Kidney (tissue), 14 donors: ENCODE results near the gene PAK1. TPM values are rescaled to one million over a fixed set of nuclear protein-coding genes. Genes with fewer than 3 reads are reported as not detected.

Experiments
- DNase-seq, 5 donors: peaks; one replicate each; pipeline ENCODE4 v3.0.0-alpha.2; 2013 to 2020
- FAIRE-seq: peaks from 2 replicates; lab custom pipeline; 2012; peaks lifted over from hg19 to GRCh38; lab: Jason Lieb, UNC
- H3K27ac ChIP-seq, 2 donors: one replicate each; pipeline ENCODE4 v1.7.0; 2013; ENCODE audit warnings: low read depth in 2 of 2, low read length in 2 of 2, inconsistent platforms in 1 of 2
- H3K27me3 ChIP-seq: one replicate; pipeline ENCODE4 v1.7.1; 2013; ENCODE audit warnings: low read length, inconsistent platforms; ENCODE audit not compliant: control insufficient read depth, insufficient read depth
- H3K36me3 ChIP-seq, 3 donors: one replicate each; pipeline versions ENCODE4 v1.7.0 to v1.7.1; 2013; ENCODE audit warnings: low read length in 3 of 3, control low read depth in 1 of 3, inconsistent platforms in 1 of 3; ENCODE audit not compliant: insufficient read depth in 3 of 3, control insufficient read depth in 2 of 3
- H3K4me1 ChIP-seq, 3 donors: one replicate each; pipeline versions ENCODE4 v1.7.0 to v1.7.1; 2013; ENCODE audit warnings: low read length in 3 of 3, inconsistent platforms in 1 of 3, low read depth in 1 of 3; ENCODE audit not compliant: control insufficient read depth in 2 of 3, insufficient read depth in 2 of 3
- H3K4me3 ChIP-seq, 3 donors: one replicate each; pipeline versions ENCODE4 v1.7.0 to v1.8.1; 2013; ENCODE audit warnings: low read length in 3 of 3, control low read depth in 1 of 3, inconsistent platforms in 1 of 3
- H3K9ac ChIP-seq, 3 donors: one replicate each; pipeline versions ENCODE4 v1.7.0 to v1.7.1; 2013; ENCODE audit warnings: low read length in 3 of 3, control low read depth in 1 of 3, inconsistent platforms in 1 of 3
- H3K9me3 ChIP-seq, 3 donors: one replicate each; pipeline versions ENCODE4 v1.7.0 to v1.7.1; 2013; ENCODE audit warnings: low read length in 3 of 3, control low read depth in 1 of 3, inconsistent platforms in 1 of 3; ENCODE audit not compliant: control insufficient read depth in 2 of 3, insufficient read depth in 1 of 3
- CTCF ChIP-seq: IDR thresholded peaks from 3 replicates; pipeline ENCODE4 v1.5.1; 2012; ENCODE audit warnings: mild to moderate bottlenecking, moderate library complexity, borderline replicate concordance; ENCODE audit not compliant: insufficient read depth; ENCODE audit errors: extremely low read depth
- intact Hi-C: fragments of 100-400 bp; cut with DNase I; formaldehyde crosslinking; loops from one replicate; pipeline ENCODE4 v1.11.1; 2022
- polyA plus RNA-seq: library from polyadenylated mRNA; stranded (reverse); fragments of 350-450 nt; fragmentation: Illumina TruSeq; extraction: RNeasy Lipid Tissue Mini Kit (QIAGEN cat#74804); gene quantifications from one replicate; pipeline ENCODE4 v1.2.3, GENCODE V29; 2014; ENCODE audit warnings: low read depth, low replicate concordance; ENCODE audit not compliant: insufficient read depth
- total RNA-seq: library from RNA; stranded (reverse); fragmentation: NEBNext Ultra II Directional; extraction: Animal tissue kit (Norgen Biotek cat#: 25700); gene quantifications from one replicate; pipeline ENCODE4 v1.2.1, GENCODE V29; 2021
- donor health status: control.
- donor health status: control.
- donor health status: control.
- donor health status: control.
- donor health status: control.
- donor health status: DM: yes; HTN: yes; CAD: no.
- donor health status: Normal renal cell carcinoma (clear cell type).

Gene PAK1
- total and polyA plus RNA-seq, 2 donors from 2014 or later, result 22.2 to 29.1 TPM

DNA sequence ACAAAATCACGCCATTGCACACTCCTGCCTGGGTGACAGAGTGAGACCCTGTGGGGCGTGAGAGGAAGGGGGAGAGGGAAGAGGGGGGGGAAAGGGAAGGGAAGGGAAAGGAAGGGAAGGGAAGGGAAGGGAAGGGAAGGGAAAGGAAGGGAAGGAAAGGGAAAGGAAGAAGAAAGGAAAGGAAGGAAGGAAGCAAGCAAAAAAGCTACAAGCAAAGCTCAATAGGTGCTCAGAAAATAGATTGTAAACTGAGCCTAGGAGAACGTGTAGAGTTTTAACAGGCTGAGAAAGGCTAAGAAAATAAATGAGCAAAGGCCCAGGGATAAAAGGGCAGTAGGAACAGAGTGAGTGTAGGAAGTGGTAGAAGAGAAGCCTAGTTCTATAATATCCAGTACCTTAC, 141.6 kb downstream of the PAK1 start:
- FAIRE-seq (no peak), DNase-seq (no peak)
- Histone ChIP-seq H3K27me3 (no peaks in the 10 kb centered on the region), H3K9me3 (no peaks in the 10 kb centered on the region), H3K27ac (no peak overlapping the region), H3K4me3 (no peak overlapping the region), H3K36me3 (peaks cover 2 to 7% (median 2%) of the 10 kb centered on the region in 3 donors), H3K9ac (no peak overlapping the region), H3K4me1 (no peaks in the 10 kb centered on the region)
- no peak for TF ChIP-seq CTCF
- intact Hi-C loops, result no loop called here

DNA sequence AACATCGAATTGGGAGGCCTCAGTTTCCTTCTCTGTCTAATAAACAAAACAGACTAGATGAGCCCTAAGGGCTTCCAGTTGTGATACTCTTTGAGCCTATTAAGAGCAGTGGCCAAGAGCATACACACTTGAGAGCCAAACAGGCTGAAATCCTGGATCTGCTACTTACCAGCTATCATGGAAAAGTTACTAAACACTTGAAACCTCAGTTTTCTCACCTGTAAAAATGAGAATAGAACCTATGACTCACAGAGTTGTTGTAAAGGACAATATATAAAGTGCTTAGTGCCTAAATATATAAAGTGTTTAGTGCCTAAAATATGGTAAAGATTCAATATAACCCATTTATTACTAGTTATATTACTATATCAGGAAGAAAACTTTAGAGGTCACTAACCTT, 148.7 kb downstream of the PAK1 start:
- no peaks in the 10 kb centered on the region for H3K9me3 ChIP-seq
- no peak overlapping the region for H3K9ac ChIP-seq
- peaks cover 0 to 4% (median 2%) of the 10 kb centered on the region in 3 donors for H3K36me3 ChIP-seq
- no peak overlapping the region for H3K27ac ChIP-seq
- TF ChIP-seq CTCF, result no peak
- no peak overlapping the region for H3K4me3 ChIP-seq
- DNase-seq (no peak), FAIRE-seq (no peak)
- peaks cover 0 to 9% (median 7%) of the 10 kb centered on the region in 3 donors for H3K4me1 ChIP-seq
- intact Hi-C loops, result no loop called here
- H3K27me3 ChIP-seq, result no peaks in the 10 kb centered on the region

GRCh38 chr11:77324508-77324907, 149.4 kb downstream of the PAK1 start:
- no peak for FAIRE-seq

More at GRCh38 chr11:77324508-77324907, 149.4 kb downstream of the PAK1 start:
- no peaks in the 10 kb centered on the region for H3K9me3 ChIP-seq
- peaks cover 0 to 9% (median 7%) of the 10 kb centered on the region in 3 donors for H3K4me1 ChIP-seq
- H3K9ac ChIP-seq, result no peak overlapping the region
- no peak overlapping the region for H3K27ac ChIP-seq
- H3K36me3 ChIP-seq, result peaks cover 0 to 4% (median 2%) of the 10 kb centered on the region in 3 donors
- H3K27me3 ChIP-seq, result no peaks in the 10 kb centered on the region
- no peak overlapping the region for H3K4me3 ChIP-seq
- intact Hi-C loops, result no loop called here
- no peak for DNase-seq
- no peak for TF ChIP-seq CTCF
